Measurements from ENCODE around the gene OOEP. TPM values are rescaled to one million over a fixed set of nuclear protein-coding genes. Genes with fewer than 3 reads are reported as not detected.

Gene OOEP
- total RNA-seq, result 0.29 TPM in 1 of 2 replicates, not detected in the other

DNA sequence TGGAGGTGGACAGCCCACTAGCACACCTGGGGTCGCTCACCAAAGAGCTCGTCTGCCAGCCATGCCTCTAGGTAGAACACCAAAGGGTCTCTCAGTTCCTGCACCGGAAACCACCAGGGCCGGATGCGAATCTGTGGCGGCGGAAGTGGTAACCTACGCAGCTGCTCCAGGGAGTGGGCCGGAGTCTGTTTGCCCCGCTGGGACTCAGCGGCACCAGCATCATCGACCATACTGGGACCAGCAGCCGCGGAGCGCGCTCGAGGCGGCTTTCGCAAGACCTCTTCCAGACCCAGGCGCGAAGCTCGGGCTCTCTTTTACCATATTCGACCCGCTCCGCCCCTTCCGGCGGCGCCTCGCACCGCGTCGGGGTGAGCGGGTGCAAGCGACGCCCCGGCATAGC, at the start of gene OOEP:
Gene OOEP, minus strand, starts transcription at position 335 of the 400 bp plus-strand sequence. Its CDS starts 105 bp downstream, at position 230.

GRCh38 chr6:73394577-73395354, 25.1 kb upstream of the OOEP start, which contains the start of gene DDX43:
Gene DDX43 (plus strand): TSS chr6:73394828. CDS start chr6:73394906, 78 bp downstream.

DNA sequence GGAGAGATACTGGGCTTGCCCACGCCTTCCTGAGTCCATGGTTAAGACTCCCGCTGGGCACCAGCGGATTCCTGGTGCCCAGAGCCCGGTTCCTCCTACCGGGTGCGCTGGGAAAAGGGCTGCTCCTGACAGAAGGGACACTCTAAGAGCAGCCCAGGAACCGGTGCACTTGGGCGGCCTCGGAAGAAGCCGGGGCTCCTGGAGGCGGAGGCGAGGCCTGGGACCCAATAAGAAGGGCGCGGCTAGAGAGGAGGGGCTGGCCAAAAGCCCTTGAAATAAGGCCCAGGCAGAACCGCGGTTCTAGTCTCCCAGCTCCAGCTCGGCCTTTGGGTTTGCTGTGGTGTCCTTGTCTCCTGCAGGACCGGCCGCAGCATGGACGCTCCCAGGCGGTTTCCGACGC, 7.3 kb downstream of the OOEP start, which contains the start of gene KHDC3L:
Gene KHDC3L, plus strand, starts transcription at position 301 of the 400 bp plus-strand sequence. Its CDS starts 72 bp downstream, at position 373.

DNA sequence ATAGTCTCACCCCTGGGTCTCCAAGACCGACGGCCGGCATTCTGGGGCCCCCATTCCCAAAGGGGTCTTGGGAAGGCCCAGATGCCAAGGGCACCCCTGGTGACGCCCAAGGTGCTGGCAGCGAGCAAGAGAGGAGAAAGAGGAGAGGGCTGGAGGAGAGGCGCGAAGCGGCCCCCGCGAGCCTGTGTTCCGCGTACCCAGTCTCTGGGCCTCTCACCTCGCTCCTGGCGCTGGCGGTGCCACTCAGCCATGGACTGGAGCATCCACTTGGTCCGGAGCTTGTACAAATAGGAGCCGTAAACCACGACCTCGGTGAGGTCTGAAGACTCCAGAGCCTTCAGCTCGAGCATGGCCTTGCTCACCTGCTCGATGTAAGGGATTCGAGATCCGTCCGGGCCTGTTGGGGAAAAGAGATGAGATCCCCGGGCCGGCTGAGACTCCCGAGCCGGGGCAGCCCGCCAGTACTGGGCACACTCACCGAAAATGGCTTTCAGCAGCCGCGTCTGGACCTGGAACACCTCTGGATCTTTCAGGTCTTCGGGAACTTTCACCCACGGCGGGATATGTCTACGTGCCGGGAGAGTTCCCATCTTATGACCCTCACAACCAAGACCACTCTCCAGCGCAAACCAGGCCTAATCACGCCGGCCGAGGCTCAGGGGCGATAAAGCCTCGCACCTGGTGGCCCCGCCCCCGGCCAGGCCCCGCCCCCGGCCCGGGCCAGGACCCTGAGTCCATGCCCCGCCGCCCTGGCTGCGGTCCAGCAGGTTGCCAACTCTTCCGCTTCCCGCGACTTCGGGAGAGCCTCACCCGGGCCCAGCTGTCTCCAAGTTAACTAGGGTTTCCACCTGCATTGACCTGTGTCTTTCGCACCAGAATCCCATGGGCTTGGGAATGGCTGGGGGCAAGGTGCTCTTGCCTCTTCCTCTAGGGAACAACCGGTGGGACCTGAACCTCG, 15.8 kb downstream of the OOEP start, which contains the start of gene DPPA5:
Gene DPPA5, minus strand, starts transcription at position 641 of the 958 bp plus-strand sequence. Its CDS starts 51 bp downstream, at position 590.

Other genes starting within 250 kb of the OOEP start
- not detected in 2 replicates for gene KHDC1L, start 144.4 kb downstream of the OOEP start, total RNA-seq
- gene KHDC1, start 106.7 kb downstream of the OOEP start, total RNA-seq, result 7.9 and 8.1 TPM in 2 replicates
- gene DPPA5, start 15.6 kb downstream of the OOEP start, total RNA-seq, result not detected in 2 replicates
- gene KHDC3L, start 7.2 kb downstream of the OOEP start, total RNA-seq, result not detected in 2 replicates
- gene DDX43, start 24.9 kb upstream of the OOEP start, total RNA-seq, result 0.33 and 1.6 TPM in 2 replicates
- 4.1 and 6.5 TPM in 2 replicates for gene CGAS, start 82.4 kb upstream of the OOEP start, total RNA-seq
- 34.6 and 36.4 TPM in 2 replicates for gene MTO1, start 91.8 kb upstream of the OOEP start, total RNA-seq
- 22,917 and 30,892 TPM in 2 replicates for gene EEF1A1, start 151.1 kb upstream of the OOEP start, total RNA-seq

Data from smooth muscle cell of trachea (primary cell).